PC-9 (cell line): Measurements from ENCODE around the gene CAPZA2. TPM values are rescaled to one million over a fixed set of nuclear protein-coding genes. Genes with fewer than 3 reads are reported as not detected.
A peak's percentile ranks its signal among the peaks of the same experiment; 100 is the strongest.
"Not testable (repeated sequence)": the region's sequence is repeated elsewhere in the genome, so short reads cannot be mapped to it uniquely, and the experiment has no call there.

ENCODE experiments used
- BruUV-seq: library from RNA; stranded (reverse); fragments of 400-500 nt; replicated peaks from 2 replicates; lab custom pipeline; 2021; lab: Mats Ljungman, UMichigan
- CTCF ChIA-PET: fragments of 300-600 bp; sonication (Branson Sonifier 250); formaldehyde crosslinking; loops from one replicate; lab custom pipeline; 2022; ENCODE audit warnings: antibody characterized with exemption; lab: Charles Lee
- POLR2A ChIA-PET: fragments of 300-600 bp; sonication (Branson Sonifier 250); formaldehyde crosslinking; loops from one replicate; lab custom pipeline; 2022; ENCODE audit warnings: antibody characterized with exemption; ENCODE audit not compliant: unreplicated experiment; lab: Charles Lee
- DNase-seq, 2 experiments: peaks; one replicate each; pipeline versions ENCODE4 v3.0.0 to v3.0.0-alpha.2; 2015 to 2022; ENCODE audit warnings: mixed read lengths in 1 of 2
- H2AFZ ChIP-seq: fragments of 200-600 bp; sonication (generic); 2 replicates; pipeline ENCODE4 v1.8.1; 2017; ENCODE audit warnings: antibody characterized with exemption
- H3F3A ChIP-seq: fragments of 200-600 bp; sonication (generic); 2 replicates; pipeline ENCODE4 v1.8.1; 2017; ENCODE audit warnings: antibody characterized with exemption, mild to moderate bottlenecking, low read depth; ENCODE audit not compliant: insufficient read depth
- H3K27ac ChIP-seq: fragments of 200-600 bp; sonication (generic); 2 replicates; pipeline ENCODE4 v1.6.1; 2016; ENCODE audit warnings: mixed run types
- H3K27me3 ChIP-seq: fragments of 200-600 bp; sonication (generic); 2 replicates; pipeline ENCODE4 v1.6.1; 2016; ENCODE audit warnings: low read depth, mixed run types; ENCODE audit not compliant: insufficient read depth
- H3K36me3 ChIP-seq: fragments of 200-600 bp; sonication (generic); 2 replicates; pipeline ENCODE4 v1.6.1; 2016; ENCODE audit warnings: low read depth, mixed run types
- H3K4me1 ChIP-seq: fragments of 200-600 bp; sonication (generic); replicated peaks from 2 replicates; pipeline ENCODE4 v1.6.1; 2016; ENCODE audit warnings: mixed run types; ENCODE audit not compliant: insufficient read depth
- H3K4me2 ChIP-seq: fragments of 200-600 bp; sonication (generic); 2 replicates; pipeline ENCODE4 v1.6.1; 2017; ENCODE audit warnings: mixed run types
- H3K4me3 ChIP-seq: fragments of 200-600 bp; sonication (generic); 2 replicates; pipeline ENCODE4 v1.6.1; 2016; ENCODE audit warnings: mixed run types
- H3K79me2 ChIP-seq: fragments of 200-600 bp; sonication (generic); 2 replicates; pipeline ENCODE4 v1.6.1; 2017; ENCODE audit warnings: low read depth, mixed run types
- H3K9me2 ChIP-seq: fragments of 200-600 bp; sonication (generic); 2 replicates; pipeline ENCODE4 v1.8.1; 2017; ENCODE audit warnings: mild to moderate bottlenecking; ENCODE audit not compliant: insufficient read depth
- H3K9me3 ChIP-seq: fragments of 200-600 bp; sonication (generic); 2 replicates; pipeline ENCODE4 v1.8.1; 2016; ENCODE audit warnings: low read depth; ENCODE audit not compliant: insufficient read depth
- H4K20me1 ChIP-seq: fragments of 200-600 bp; sonication (generic); 2 replicates; pipeline ENCODE4 v1.8.1; 2017; ENCODE audit not compliant: insufficient read depth
- CTCF ChIP-seq: fragments of 200-600 bp; sonication (generic); conservative IDR thresholded peaks from 2 replicates; pipeline ENCODE4 v1.6.1; 2017; ENCODE audit warnings: mixed run types, antibody characterized with exemption, mild to moderate bottlenecking, moderate library complexity
- intact Hi-C: fragments of 100-400 bp; cut with micrococcal nuclease; formaldehyde crosslinking; loops from one replicate; pipeline ENCODE4 v1.10.0; 2022; ENCODE audit not compliant: unreplicated experiment
- total RNA-seq: library from RNA; stranded (reverse); gene quantifications from 2 replicates; pipeline ENCODE4 v1.2.3, GENCODE V29; 2021

CAPZA2 gene
- total RNA-seq, 1 experiment from 2014 or later, result 171 TPM

- H3K4me2 ChIP-seq, result peak overlapping the region; percentile 9; the same call in 1 of the 2 replicates
- H4K20me1 ChIP-seq, result no peaks in the 10 kb centered on the region
- H3K9me2 ChIP-seq, result no peaks in the 10 kb centered on the region
- no TSS peak for BruUV-seq
- H3F3A ChIP-seq, result no peaks in the 10 kb centered on the region
- no peak overlapping the region for H2AFZ ChIP-seq
- no peak for DNase-seq
- intact Hi-C loops, result no loop called here
- H3K4me3 ChIP-seq, result no peak overlapping the region
- no peaks in the 10 kb centered on the region for H3K36me3 ChIP-seq
- H3K27me3 ChIP-seq, result no peaks in the 10 kb centered on the region
- peaks cover 46% of the 10 kb centered on the region for H3K79me2 ChIP-seq
- H3K9me3 ChIP-seq, result no peaks in the 10 kb centered on the region
- no peak for TF ChIP-seq CTCF
- ChIA-PET CTCF (interaction anchor here (0.6 kb wide), 1 partner anchor 11 kb away, joined by 6 read pairs; no protein-coding TSS in a partner anchor), POLR2A (interaction anchor here (0.6 kb wide), 1 partner anchor 17 kb away, joined by 17 read pairs; no protein-coding TSS in a partner anchor)
- no peak overlapping the region for H3K27ac ChIP-seq
- H3K4me1 ChIP-seq, result peaks cover 28% of the 10 kb centered on the region
Observed at GRCh38 chr7:116970238-116970910, 108.0 kb downstream of the CAPZA2 start.

GRCh38 chr7:116971153-116971552, 108.8 kb downstream of the CAPZA2 start:
- intact Hi-C loops, H3K36me3 ChIP-seq, H3K27me3 ChIP-seq, H3K4me2 ChIP-seq, BruUV-seq, H3K9me2 ChIP-seq, H3K27ac ChIP-seq, H3K9me3 ChIP-seq, H2AFZ ChIP-seq, DNase-seq, H4K20me1 ChIP-seq, H3K4me3 ChIP-seq, H3F3A ChIP-seq, CTCF ChIA-PET: not testable (repeated sequence)
- peaks cover 48% of the 10 kb centered on the region for H3K79me2 ChIP-seq
- H3K4me1 ChIP-seq, result peaks cover 28% of the 10 kb centered on the region
- POLR2A ChIA-PET, result interaction anchor here (0.6 kb wide), 2 partner anchors 17 kb away, joined by 4 to 17 read pairs; no protein-coding TSS in a partner anchor

Other genes with a start within 250 kb of the CAPZA2 start
- gene MET, start 190.4 kb upstream of the CAPZA2 start, total RNA-seq, result 237 and 287 TPM in 2 replicates
- gene ST7, start 90.9 kb downstream of the CAPZA2 start, total RNA-seq, result 16.3 and 25.8 TPM in 2 replicates